ENCODE measurements around the gene SLC4A8.

DNA sequence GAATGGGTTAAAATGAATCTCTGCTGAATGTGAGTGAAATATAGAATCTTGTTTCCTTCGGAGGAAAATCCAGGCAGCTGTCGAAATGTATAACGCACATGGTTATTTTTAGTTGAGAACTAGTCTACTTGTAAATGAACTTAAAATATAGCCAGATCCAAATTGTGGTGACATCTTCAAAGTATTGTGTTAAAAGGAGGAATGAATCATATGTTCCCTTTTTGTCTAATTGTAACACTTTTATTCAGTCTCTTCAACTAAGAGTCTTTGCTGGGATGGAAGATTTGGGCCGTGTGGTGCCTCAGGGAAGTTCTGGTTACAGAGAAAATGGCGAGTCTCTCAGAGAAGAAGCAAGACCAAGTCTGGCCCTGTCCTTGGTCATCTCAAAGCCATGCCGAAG is 82.5 kb downstream of the SLC4A8 start:
- TF ChIP-seq, protein P1, sequence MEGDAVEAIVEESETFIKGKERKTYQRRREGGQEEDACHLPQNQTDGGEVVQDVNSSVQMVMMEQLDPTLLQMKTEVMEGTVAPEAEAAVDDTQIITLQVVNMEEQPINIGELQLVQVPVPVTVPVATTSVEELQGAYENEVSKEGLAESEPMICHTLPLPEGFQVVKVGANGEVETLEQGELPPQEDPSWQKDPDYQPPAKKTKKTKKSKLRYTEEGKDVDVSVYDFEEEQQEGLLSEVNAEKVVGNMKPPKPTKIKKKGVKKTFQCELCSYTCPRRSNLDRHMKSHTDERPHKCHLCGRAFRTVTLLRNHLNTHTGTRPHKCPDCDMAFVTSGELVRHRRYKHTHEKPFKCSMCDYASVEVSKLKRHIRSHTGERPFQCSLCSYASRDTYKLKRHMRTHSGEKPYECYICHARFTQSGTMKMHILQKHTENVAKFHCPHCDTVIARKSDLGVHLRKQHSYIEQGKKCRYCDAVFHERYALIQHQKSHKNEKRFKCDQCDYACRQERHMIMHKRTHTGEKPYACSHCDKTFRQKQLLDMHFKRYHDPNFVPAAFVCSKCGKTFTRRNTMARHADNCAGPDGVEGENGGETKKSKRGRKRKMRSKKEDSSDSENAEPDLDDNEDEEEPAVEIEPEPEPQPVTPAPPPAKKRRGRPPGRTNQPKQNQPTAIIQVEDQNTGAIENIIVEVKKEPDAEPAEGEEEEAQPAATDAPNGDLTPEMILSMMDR (IDR thresholded peaks at IDR 0.05): no peak
- no peak for TF ChIP-seq POLR2AphosphoS5 (IDR thresholded peaks at IDR 0.05)
